Stimulated activated CD4-positive, alpha-beta T cell treated with anti-CD3 and anti-CD28 coated beads, Interleukin-15, amount 100 ng/mL, for 48 hours (primary cell): Measurements from ENCODE around the gene PABPC3.

ENCODE experiments used
- DNase-seq, 2 donors: peaks; one replicate each; pipeline ENCODE4 v3.0.0-alpha.2; 2020; ENCODE audit warnings: low read depth in 2 of 2

Gene PABPC3

DNA sequence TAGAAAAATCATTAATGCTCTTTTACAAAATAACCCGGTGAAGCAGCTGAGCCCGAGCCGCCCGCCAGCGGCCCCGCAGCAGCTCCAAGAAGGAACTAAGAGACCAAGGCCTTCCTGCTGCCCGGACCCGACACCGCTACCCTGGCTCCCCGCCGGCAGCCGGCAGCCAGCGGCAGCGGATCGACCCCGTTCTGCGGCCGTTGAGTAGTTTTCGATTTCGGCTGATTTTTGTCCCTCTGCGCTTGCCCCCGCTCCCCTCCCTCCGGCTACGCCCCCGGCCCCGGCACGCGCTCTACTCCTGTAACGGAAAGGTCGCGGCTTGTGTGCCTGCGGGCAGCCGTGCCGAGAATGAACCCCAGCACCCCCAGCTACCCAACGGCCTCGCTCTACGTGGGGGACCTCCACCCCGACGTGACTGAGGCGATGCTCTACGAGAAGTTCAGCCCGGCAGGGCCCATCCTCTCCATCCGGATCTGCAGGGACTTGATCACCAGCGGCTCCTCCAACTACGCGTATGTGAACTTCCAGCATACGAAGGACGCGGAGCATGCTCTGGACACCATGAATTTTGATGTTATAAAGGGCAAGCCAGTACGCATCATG lies at the start of gene PABPC3:
TSS of gene PABPC3 (plus strand) at position 286 of the 603 bp plus-strand sequence. CDS start at position 349, 63 bp downstream.
- DNase-seq: no peak

- DNase-seq: no peak
These were observed 49.5 kb upstream of the PABPC3 start for GRCh38 chr13:25046274-25046984.

GRCh38 chr13:25046985-25047511 lies 48.9 kb upstream of the PABPC3 start:
- no peak for DNase-seq

DNA sequence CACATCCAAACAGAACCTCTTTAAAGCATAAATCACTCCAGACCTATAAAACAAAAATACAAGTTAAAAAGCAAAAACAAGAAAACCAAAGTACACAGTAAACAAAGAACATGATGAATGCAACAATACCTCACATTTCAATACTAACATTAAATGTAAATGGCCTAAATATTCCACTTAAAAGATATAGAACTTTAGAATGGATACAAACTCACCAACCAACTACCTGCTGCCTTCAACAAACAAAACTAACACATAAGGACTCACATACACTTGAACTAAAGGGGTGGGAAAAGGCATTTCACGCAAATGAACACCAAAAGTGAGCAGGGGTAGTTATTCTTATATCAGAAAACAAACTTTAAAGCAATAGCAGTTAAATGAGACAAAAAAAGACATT lies 44.9 kb upstream of the PABPC3 start:
- no peak for DNase-seq

DNA sequence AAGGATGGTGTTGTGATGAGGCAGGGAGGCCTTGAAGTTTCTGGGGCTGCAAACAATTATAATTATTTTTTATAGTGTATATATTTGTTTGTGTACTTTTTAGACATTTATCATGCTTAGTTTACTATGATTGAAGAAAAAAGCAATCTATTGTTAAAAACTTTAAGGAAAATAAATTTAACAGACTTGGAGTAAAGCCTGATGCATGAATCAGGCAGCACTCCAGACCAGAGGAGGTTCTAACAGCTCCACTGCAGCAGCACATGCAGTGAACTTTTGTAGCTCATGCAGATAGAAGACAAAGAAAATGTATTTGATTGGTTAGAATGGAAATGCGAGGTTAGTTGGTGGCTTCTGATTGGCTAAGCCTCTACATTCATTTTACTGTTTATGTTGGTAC lies 36.8 kb upstream of the PABPC3 start:
- DNase-seq: no peak

- no peak for DNase-seq
These were observed 36.0 kb upstream of the PABPC3 start for GRCh38 chr13:25059958-25060357.

GRCh38 chr13:25062479-25062878 lies 33.5 kb upstream of the PABPC3 start:
- DNase-seq: no peak

- no peak for DNase-seq
These were observed 31.5 kb upstream of the PABPC3 start for GRCh38 chr13:25064396-25064795.

- DNase-seq: no peak
These were observed 29.8 kb upstream of the PABPC3 start for GRCh38 chr13:25065974-25066770.

- DNase-seq: no peak
These were observed 28.9 kb upstream of the PABPC3 start for GRCh38 chr13:25067064-25067463.

- no peak for DNase-seq
These were observed 27.1 kb upstream of the PABPC3 start for GRCh38 chr13:25068810-25069209.

- DNase-seq: no peak
These were observed 26.7 kb upstream of the PABPC3 start for GRCh38 chr13:25069236-25069635.

GRCh38 chr13:25069911-25070310 lies 26.0 kb upstream of the PABPC3 start:
- DNase-seq: no peak

DNA sequence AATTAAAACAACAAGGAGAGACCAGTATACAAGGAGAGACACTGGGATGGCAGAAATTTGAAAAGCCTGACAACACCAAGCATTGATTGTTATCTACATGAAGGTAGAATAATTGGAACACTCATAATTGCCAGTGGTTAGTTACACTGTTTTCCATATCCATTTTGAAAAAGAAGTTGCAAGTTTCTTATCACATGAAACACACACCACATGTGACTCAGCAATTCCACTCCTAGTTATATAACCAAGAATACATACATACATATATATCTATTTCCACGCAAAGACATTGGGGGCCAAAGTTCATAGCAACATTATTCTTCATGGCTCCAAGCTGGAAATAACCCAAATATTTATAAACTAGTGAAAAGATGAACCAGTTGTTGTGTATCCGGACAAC lies 15.2 kb upstream of the PABPC3 start:
- DNase-seq: no peak

- no peak for DNase-seq
These were observed 11.8 kb upstream of the PABPC3 start for GRCh38 chr13:25084096-25084495.

DNA sequence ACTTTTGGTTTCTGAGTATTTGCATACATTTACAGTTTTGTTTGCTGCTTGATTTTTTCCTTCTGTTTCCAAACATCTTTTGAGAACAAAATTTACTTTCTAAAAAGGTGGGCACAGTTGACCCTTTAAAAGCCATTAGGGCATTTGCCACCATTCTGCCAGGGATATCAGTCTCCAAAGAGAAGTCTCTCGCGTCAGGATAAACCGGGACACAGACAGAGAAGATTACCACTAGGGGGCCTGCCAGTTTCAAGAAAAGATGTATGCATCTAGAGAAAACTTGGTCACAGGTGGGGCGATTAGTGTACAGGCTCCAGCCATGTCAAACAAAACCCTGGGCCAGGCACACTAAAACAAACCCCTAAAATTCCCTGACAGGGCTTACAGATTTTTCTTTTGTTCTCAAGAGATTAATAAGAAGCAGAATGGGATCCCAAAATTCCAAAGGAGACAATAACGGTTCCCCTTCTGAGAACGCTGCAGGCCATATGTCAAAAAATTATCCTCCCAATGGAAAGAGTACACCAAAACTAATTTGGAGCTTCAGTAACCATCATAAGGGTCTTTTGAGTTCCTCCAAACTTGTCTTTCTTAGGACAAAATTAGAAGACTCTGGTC lies 10.7 kb upstream of the PABPC3 start:
- DNase-seq: peak in 1 of 2 donors; percentile 13

- no peak for DNase-seq
These were observed 7.2 kb upstream of the PABPC3 start for GRCh38 chr13:25088562-25089221.

GRCh38 chr13:25097426-25097825 lies 1.5 kb downstream of the PABPC3 start:
- DNase-seq: no peak

GRCh38 chr13:25103711-25104110 lies 7.8 kb downstream of the PABPC3 start:
- DNase-seq: no peak

DNA sequence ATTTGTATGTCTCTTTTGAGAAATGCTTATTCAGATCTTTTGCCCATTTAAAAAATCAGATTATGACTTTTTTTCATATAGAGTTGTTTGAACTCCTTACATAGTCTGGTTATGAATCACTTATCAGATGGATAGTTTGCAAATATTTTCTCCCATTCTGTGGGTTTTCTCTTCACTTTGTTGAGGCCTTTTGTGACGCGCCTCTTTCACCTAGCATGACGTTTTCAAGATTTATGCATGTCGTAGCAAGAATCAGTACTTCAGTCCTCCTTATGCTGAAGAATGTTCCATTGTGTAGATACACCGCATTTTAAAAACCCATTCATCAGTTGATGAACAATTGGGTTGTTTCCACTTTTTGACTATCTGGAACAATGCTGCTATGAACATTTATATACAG lies 13.4 kb downstream of the PABPC3 start:
- no peak for DNase-seq

GRCh38 chr13:25110956-25111584 lies 15.1 kb downstream of the PABPC3 start:
- DNase-seq: no peak
